Trophoblast cell (in vitro differentiated cells and primary cell): Measurements from ENCODE around the gene LRRC58.

Experiments
- DNase-seq, 2 donors: peaks; one replicate each; pipeline ENCODE4 v3.0.0-alpha.2; 2016
- H2AFZ ChIP-seq: 2 replicates; pipeline ENCODE4 v1.6.1; 2013; ENCODE audit warnings: low read length, moderate library complexity, mild to moderate bottlenecking; ENCODE audit not compliant: insufficient read depth, poor library complexity
- H2AK5ac ChIP-seq: 2 replicates; pipeline ENCODE4 v1.6.1; 2013; ENCODE audit warnings: mild to moderate bottlenecking, low read length
- H2BK120ac ChIP-seq: 2 replicates; pipeline ENCODE4 v1.6.1; 2013; ENCODE audit warnings: low read length, mild to moderate bottlenecking, moderate library complexity; ENCODE audit not compliant: insufficient read depth, poor library complexity
- H2BK12ac ChIP-seq: 2 replicates; pipeline ENCODE4 v1.6.1; 2013; ENCODE audit warnings: mild to moderate bottlenecking, low read length, moderate library complexity
- H2BK5ac ChIP-seq: 2 replicates; pipeline ENCODE4 v1.6.1; 2013; ENCODE audit warnings: low read length, low read depth, moderate library complexity, mild to moderate bottlenecking; ENCODE audit not compliant: poor library complexity
- H3K14ac ChIP-seq: 2 replicates; pipeline ENCODE4 v1.6.1; 2013; ENCODE audit warnings: mild to moderate bottlenecking, low read length
- H3K18ac ChIP-seq: 2 replicates; pipeline ENCODE4 v1.6.1; 2013; ENCODE audit warnings: mild to moderate bottlenecking, low read length
- H3K23ac ChIP-seq: 2 replicates; pipeline ENCODE4 v1.6.1; 2013; ENCODE audit warnings: low read length
- H3K27ac ChIP-seq: 2 replicates; pipeline ENCODE4 v1.5.1; 2013; ENCODE audit warnings: low read depth, mild to moderate bottlenecking, inconsistent platforms, low read length, moderate library complexity
- H3K27me3 ChIP-seq: 2 replicates; pipeline ENCODE4 v1.6.1; 2013; ENCODE audit warnings: inconsistent platforms, mild to moderate bottlenecking, low read length, moderate library complexity; ENCODE audit not compliant: insufficient read depth
- H3K36me3 ChIP-seq, 2 experiments: 1 replicate in 1 of 2; 2 replicates in 1 of 2; pipeline ENCODE4 v1.6.1; 2013; ENCODE audit warnings: low read length in 2 of 2, mild to moderate bottlenecking in 2 of 2, moderate library complexity in 1 of 2; ENCODE audit not compliant: insufficient read depth in 2 of 2, control insufficient read depth in 1 of 2
- H3K4ac ChIP-seq: 2 replicates; pipeline ENCODE4 v1.6.1; 2013; ENCODE audit warnings: low read depth, mild to moderate bottlenecking, low read length, moderate library complexity
- H3K4me1 ChIP-seq, 2 experiments: 1 replicate in 1 of 2; 2 replicates in 1 of 2; pipeline ENCODE4 v1.6.1; 2013; ENCODE audit warnings: low read length in 2 of 2, mild to moderate bottlenecking in 2 of 2, moderate library complexity in 1 of 2; ENCODE audit not compliant: insufficient read depth in 2 of 2, control insufficient read depth in 1 of 2
- H3K4me2 ChIP-seq: 2 replicates; pipeline ENCODE4 v1.6.1; 2013; ENCODE audit warnings: inconsistent platforms, mild to moderate bottlenecking, low read length, moderate library complexity
- H3K4me3 ChIP-seq: 2 replicates; pipeline ENCODE4 v1.5.1; 2013; ENCODE audit warnings: mild to moderate bottlenecking, low read depth, low read length, inconsistent platforms
- H3K79me1 ChIP-seq: one replicate; pipeline ENCODE4 v1.6.1; 2013; ENCODE audit warnings: low read length
- H3K79me2 ChIP-seq: 2 replicates; pipeline ENCODE4 v1.6.1; 2013; ENCODE audit warnings: low read length, mild to moderate bottlenecking; ENCODE audit not compliant: control insufficient read depth, insufficient read depth, poor library complexity
- H3K9ac ChIP-seq: 2 replicates; pipeline ENCODE4 v1.6.1; 2013; ENCODE audit warnings: mild to moderate bottlenecking, low read length
- H3K9me3 ChIP-seq: 2 replicates; pipeline ENCODE4 v1.6.1; 2013; ENCODE audit warnings: low read depth, mild to moderate bottlenecking, control low read depth, inconsistent platforms, low read length; ENCODE audit not compliant: insufficient read depth
- H4K12ac ChIP-seq: 2 replicates; pipeline ENCODE4 v1.6.1; 2013; ENCODE audit warnings: low read depth, mild to moderate bottlenecking, low read length, moderate library complexity
- H4K8ac ChIP-seq: 2 replicates; pipeline ENCODE4 v1.6.1; 2013; ENCODE audit warnings: low read depth, mild to moderate bottlenecking, low read length, moderate library complexity
- H4K91ac ChIP-seq: one replicate; pipeline ENCODE4 v1.6.1; 2013; ENCODE audit warnings: low read depth, mild to moderate bottlenecking, low read length, moderate library complexity
- WGBS: extraction: QIAGEN DNeasy Blood & Tissue Kit; methylation state at CpG from one replicate; pipeline ENCODE4 v1.1.7; 2013; ENCODE audit warnings: missing lambda C conversion rate; ENCODE audit not compliant: insufficient read length, insufficient coverage; ENCODE audit errors: extremely low coverage; 5-methylcytosine and 5-hydroxymethylcytosine counted together

LRRC58 gene

DNA sequence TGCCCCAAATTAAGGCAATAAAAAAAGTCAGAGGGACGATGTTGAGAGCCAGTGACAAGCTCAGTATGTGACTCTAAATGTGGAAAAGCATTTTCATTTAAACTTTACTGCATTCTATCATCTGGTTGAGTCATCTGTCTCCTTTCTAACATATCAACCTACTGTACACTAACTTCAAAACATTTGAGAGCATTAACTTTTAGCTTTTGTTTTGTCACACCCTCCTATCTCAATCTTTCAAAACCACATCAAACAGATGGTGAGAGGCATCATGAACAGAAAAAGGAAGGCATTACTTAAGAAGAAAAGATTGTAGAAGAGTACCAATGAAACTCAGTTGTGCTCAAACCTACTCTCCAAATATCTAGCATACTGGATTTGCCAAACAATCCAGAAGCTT lies 4.8 kb downstream of the LRRC58 start:
- no peak overlapping the region for H4K12ac ChIP-seq
- H4K91ac ChIP-seq = no peak overlapping the region
- H3K23ac ChIP-seq = no peak overlapping the region
- no peak overlapping the region for H3K4me3 ChIP-seq
- no CpG with 5 or more reads among the region's 1 CpG for WGBS
- H4K8ac ChIP-seq = no peak overlapping the region
- no peaks in the 10 kb centered on the region for H3K36me3 ChIP-seq
- H3K4me1 ChIP-seq = peaks cover 3 to 4% of the 10 kb centered on the region in 2 experiments
- DNase-seq = no peak
- no peak overlapping the region for H3K18ac ChIP-seq
- H3K9me3 ChIP-seq = no peaks in the 10 kb centered on the region
- H3K9ac ChIP-seq = no peak overlapping the region
- peaks cover 7% of the 10 kb centered on the region for H3K79me1 ChIP-seq
- H3K4me2 ChIP-seq = no peak overlapping the region
- H2BK120ac ChIP-seq = no peak overlapping the region
- H3K27ac ChIP-seq = no peak overlapping the region
- no peaks in the 10 kb centered on the region for H3K27me3 ChIP-seq
- no peak overlapping the region for H3K14ac ChIP-seq
- no peak overlapping the region for H2BK5ac ChIP-seq
- peaks cover 5% of the 10 kb centered on the region for H3K79me2 ChIP-seq
- H2AK5ac ChIP-seq = no peak overlapping the region
- no peak overlapping the region for H2AFZ ChIP-seq
- H3K4ac ChIP-seq = no peak overlapping the region
- no peak overlapping the region for H2BK12ac ChIP-seq

DNA sequence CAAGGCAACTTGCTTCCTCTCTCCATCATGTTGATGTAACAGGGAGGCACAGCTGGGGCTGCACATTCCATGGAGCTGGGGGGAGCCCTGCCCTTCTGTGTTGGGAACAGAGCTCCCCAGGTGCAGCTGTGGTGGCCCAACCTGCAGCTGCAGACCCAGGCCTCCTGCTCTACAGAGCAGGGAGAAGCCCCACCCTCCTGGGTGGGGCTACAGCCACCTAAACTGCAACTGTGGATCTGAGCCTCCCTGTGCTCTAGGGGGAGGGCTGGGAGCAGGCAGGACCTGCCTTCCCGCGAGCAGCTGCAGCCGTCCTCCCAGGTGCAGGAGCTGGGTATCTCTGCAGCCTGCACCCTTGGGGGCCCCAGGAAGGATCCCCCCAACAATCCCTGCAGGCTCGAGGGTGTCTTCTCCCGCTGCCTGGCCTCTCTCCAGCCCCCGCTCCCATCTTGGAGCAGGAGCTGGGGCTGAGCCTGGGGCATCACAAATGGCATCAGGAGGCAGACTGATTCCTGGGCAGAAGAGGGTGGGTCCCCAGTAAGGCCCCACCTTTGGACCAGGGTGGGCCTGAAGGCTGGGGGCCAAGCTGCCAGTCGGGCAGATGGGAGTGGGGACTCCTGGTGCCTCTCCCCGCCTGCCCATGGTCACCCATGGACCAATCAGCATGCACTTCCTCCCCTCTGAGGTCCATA lies 7.4 kb downstream of the LRRC58 start:
- H3K9me3 ChIP-seq = no peaks in the 10 kb centered on the region

GRCh38 chr3:120339362-120339761 lies 9.8 kb downstream of the LRRC58 start:
- no peak overlapping the region for H3K4ac ChIP-seq
- no peaks in the 10 kb centered on the region for H3K79me1 ChIP-seq
- no CpG with 5 or more reads among the region's 3 CpGs for WGBS
- H3K4me2 ChIP-seq = no peak overlapping the region
- H3K9me3 ChIP-seq = no peaks in the 10 kb centered on the region
- H3K4me1 ChIP-seq = no peaks in the 10 kb centered on the region
- no peak overlapping the region for H4K8ac ChIP-seq
- H2BK5ac ChIP-seq = no peak overlapping the region
- H3K14ac ChIP-seq = no peak overlapping the region
- no peak overlapping the region for H3K9ac ChIP-seq
- DNase-seq = no peak
- no peak overlapping the region for H3K27ac ChIP-seq
- no peaks in the 10 kb centered on the region for H3K79me2 ChIP-seq
- H4K91ac ChIP-seq = no peak overlapping the region
- H3K36me3 ChIP-seq = no peaks in the 10 kb centered on the region
- H2BK120ac ChIP-seq = no peak overlapping the region
- H3K27me3 ChIP-seq = no peaks in the 10 kb centered on the region
- no peak overlapping the region for H3K23ac ChIP-seq
- H2BK12ac ChIP-seq = no peak overlapping the region
- no peak overlapping the region for H2AFZ ChIP-seq
- no peak overlapping the region for H3K4me3 ChIP-seq
- H4K12ac ChIP-seq = no peak overlapping the region
- H2AK5ac ChIP-seq = no peak overlapping the region
- H3K18ac ChIP-seq = no peak overlapping the region

More for the DNA sequence above, 7.4 kb downstream of the LRRC58 start:
- H3K14ac ChIP-seq = no peak overlapping the region
- H3K79me2 ChIP-seq = no peaks in the 10 kb centered on the region
- no peak overlapping the region for H2BK12ac ChIP-seq
- no peak overlapping the region for H3K4me2 ChIP-seq
- H4K91ac ChIP-seq = no peak overlapping the region
- H2AFZ ChIP-seq = no peak overlapping the region
- H2BK5ac ChIP-seq = no peak overlapping the region
- no peak for DNase-seq
- no peak overlapping the region for H3K4me3 ChIP-seq
- H2AK5ac ChIP-seq = no peak overlapping the region
- H3K23ac ChIP-seq = no peak overlapping the region
- H3K79me1 ChIP-seq = no peaks in the 10 kb centered on the region
- no CpG with 5 or more reads among the region's 8 CpGs for WGBS
- no peaks in the 10 kb centered on the region for H3K4me1 ChIP-seq
- no peak overlapping the region for H4K12ac ChIP-seq
- no peak overlapping the region for H3K4ac ChIP-seq
- no peak overlapping the region for H3K27ac ChIP-seq
- H2BK120ac ChIP-seq = no peak overlapping the region
- no peaks in the 10 kb centered on the region for H3K27me3 ChIP-seq
- H3K36me3 ChIP-seq = no peaks in the 10 kb centered on the region
- no peak overlapping the region for H3K18ac ChIP-seq
- H3K9ac ChIP-seq = no peak overlapping the region
- no peak overlapping the region for H4K8ac ChIP-seq

DNA sequence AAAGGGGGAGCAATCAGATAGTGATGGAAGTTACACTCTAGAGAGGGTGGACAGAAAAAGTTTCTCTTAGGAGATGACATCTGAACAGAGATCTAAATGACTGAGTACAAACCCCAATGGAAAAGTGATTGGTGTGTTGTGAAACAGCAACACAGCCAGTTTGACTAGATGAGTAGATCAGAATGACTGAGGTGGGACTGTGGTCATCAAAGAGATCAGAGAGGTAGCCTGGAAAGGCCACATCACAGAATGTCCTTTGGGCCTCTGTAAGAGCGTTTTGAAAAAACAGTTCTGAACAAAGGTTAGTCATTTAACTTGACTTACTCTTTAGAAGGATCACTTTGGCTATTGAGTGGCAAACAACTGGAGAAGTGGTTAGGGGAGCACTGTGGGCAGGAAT lies 10.6 kb downstream of the LRRC58 start:
- Histone ChIP-seq H3K9ac (no peak overlapping the region), H3K27me3 (no peaks in the 10 kb centered on the region), H3K14ac (no peak overlapping the region), H2BK5ac (no peak overlapping the region), H3K9me3 (no peaks in the 10 kb centered on the region), H3K4ac (no peak overlapping the region), H2BK12ac (no peak overlapping the region), H2BK120ac (no peak overlapping the region), H3K4me1 (no peaks in the 10 kb centered on the region), H4K8ac (no peak overlapping the region), H3K18ac (no peak overlapping the region), H2AFZ (no peak overlapping the region), H3K79me1 (no peaks in the 10 kb centered on the region), H3K27ac (no peak overlapping the region), H3K4me3 (no peak overlapping the region), H3K4me2 (no peak overlapping the region), H2AK5ac (no peak overlapping the region), H4K91ac (no peak overlapping the region), H4K12ac (no peak overlapping the region), H3K79me2 (no peaks in the 10 kb centered on the region), H3K36me3 (no peaks in the 10 kb centered on the region), H3K23ac (no peak overlapping the region)
- peak in 1 of 2 donors; percentile 8 for DNase-seq
- WGBS = no CpG with 5 or more reads among the region's 1 CpG
